Activated naive CD8-positive, alpha-beta T cell (primary cell): Measurements from ENCODE around the gene KLHL10.

Source experiments
- H3K27ac Mint-ChIP-seq: one replicate; pipeline ENCODE4 v1.8.0; 2021; ENCODE audit warnings: mixed read lengths
- H3K27me3 Mint-ChIP-seq: one replicate; pipeline ENCODE4 v1.8.0; 2021; ENCODE audit warnings: mixed read lengths
- H3K36me3 Mint-ChIP-seq: one replicate; pipeline ENCODE4 v1.8.0; 2021; ENCODE audit warnings: mixed read lengths
- H3K4me1 Mint-ChIP-seq: one replicate; pipeline ENCODE4 v1.8.0; 2021; ENCODE audit warnings: low read depth, mixed read lengths
- H3K4me3 Mint-ChIP-seq: one replicate; pipeline ENCODE4 v1.8.0; 2021; ENCODE audit warnings: mild to moderate bottlenecking, mixed read lengths
- H3K9me3 Mint-ChIP-seq: one replicate; pipeline ENCODE4 v1.8.0; 2021; ENCODE audit warnings: low read depth, mixed read lengths

Gene KLHL10

GRCh38 chr17:41893384-41893783 lies 55.8 kb downstream of the KLHL10 start:
- Mint-ChIP-seq H3K4me3 (no peak overlapping the region), H3K4me1 (no peaks in the 10 kb centered on the region), H3K27me3 (no peaks in the 10 kb centered on the region), H3K36me3 (peaks cover 6% of the 10 kb centered on the region), H3K27ac (no peak overlapping the region), H3K9me3 (no peaks in the 10 kb centered on the region)

GRCh38 chr17:41894791-41895331 lies 57.2 kb downstream of the KLHL10 start:
- Mint-ChIP-seq H3K36me3 (peaks cover 6% of the 10 kb centered on the region), H3K27me3 (no peaks in the 10 kb centered on the region), H3K4me1 (no peaks in the 10 kb centered on the region), H3K4me3 (no peak overlapping the region), H3K27ac (no peak overlapping the region), H3K9me3 (no peaks in the 10 kb centered on the region)

- H3K4me1 Mint-ChIP-seq = no peaks in the 10 kb centered on the region
- H3K36me3 Mint-ChIP-seq = peaks cover 6% of the 10 kb centered on the region
- no peaks in the 10 kb centered on the region for H3K9me3 Mint-ChIP-seq
- H3K27me3 Mint-ChIP-seq = no peaks in the 10 kb centered on the region
- no peak overlapping the region for H3K4me3 Mint-ChIP-seq
- H3K27ac Mint-ChIP-seq = no peak overlapping the region
Observed at GRCh38 chr17:41895617-41896016, 58.0 kb downstream of the KLHL10 start.

- peaks cover 6% of the 10 kb centered on the region for H3K36me3 Mint-ChIP-seq
- no peaks in the 10 kb centered on the region for H3K9me3 Mint-ChIP-seq
- no peak overlapping the region for H3K27ac Mint-ChIP-seq
- no peaks in the 10 kb centered on the region for H3K27me3 Mint-ChIP-seq
- H3K4me3 Mint-ChIP-seq = no peak overlapping the region
- H3K4me1 Mint-ChIP-seq = no peaks in the 10 kb centered on the region
Observed at GRCh38 chr17:41896726-41897125, 59.1 kb downstream of the KLHL10 start.
